ENCODE measurements around the gene TPO. TPM values are rescaled to one million over a fixed set of nuclear protein-coding genes. Genes with fewer than 3 reads are reported as not detected.

TPO gene
- total RNA-seq, 1 experiment from 2014 or later, result not detected

DNA sequence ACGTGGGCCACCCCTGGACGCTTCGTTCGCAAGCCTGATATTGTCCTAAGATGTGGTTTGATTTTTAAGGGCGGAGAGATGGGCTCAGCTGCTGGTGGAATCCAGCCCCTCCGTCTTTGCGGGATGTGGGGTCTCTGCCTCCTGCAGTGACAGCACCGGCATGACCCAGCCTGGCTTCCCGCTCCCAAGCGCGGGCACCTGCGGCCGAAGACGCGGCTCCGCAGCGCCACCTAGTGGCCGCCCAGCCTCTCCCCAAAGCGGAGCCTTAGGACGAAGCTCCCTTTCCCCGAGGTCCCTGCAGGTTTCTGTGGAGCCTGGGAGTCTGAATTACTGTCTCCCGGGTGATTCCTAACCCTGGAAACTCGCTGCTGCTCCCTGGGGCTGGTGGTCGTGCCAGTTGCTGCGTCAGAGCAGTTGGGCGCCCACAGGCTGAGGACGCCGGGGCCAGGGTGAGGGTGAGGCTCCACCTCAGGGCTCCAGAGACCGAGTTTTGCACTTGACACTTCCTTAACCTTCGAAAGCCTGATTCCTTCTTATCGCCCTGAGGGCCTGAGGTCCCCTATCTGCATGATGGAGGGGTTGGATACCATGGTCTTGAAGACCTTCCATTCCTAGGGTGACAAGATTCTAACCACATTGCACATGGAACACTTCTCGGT, 137.5 kb downstream of the TPO start (continued):
- TF ChIP-seq, protein P1, sequence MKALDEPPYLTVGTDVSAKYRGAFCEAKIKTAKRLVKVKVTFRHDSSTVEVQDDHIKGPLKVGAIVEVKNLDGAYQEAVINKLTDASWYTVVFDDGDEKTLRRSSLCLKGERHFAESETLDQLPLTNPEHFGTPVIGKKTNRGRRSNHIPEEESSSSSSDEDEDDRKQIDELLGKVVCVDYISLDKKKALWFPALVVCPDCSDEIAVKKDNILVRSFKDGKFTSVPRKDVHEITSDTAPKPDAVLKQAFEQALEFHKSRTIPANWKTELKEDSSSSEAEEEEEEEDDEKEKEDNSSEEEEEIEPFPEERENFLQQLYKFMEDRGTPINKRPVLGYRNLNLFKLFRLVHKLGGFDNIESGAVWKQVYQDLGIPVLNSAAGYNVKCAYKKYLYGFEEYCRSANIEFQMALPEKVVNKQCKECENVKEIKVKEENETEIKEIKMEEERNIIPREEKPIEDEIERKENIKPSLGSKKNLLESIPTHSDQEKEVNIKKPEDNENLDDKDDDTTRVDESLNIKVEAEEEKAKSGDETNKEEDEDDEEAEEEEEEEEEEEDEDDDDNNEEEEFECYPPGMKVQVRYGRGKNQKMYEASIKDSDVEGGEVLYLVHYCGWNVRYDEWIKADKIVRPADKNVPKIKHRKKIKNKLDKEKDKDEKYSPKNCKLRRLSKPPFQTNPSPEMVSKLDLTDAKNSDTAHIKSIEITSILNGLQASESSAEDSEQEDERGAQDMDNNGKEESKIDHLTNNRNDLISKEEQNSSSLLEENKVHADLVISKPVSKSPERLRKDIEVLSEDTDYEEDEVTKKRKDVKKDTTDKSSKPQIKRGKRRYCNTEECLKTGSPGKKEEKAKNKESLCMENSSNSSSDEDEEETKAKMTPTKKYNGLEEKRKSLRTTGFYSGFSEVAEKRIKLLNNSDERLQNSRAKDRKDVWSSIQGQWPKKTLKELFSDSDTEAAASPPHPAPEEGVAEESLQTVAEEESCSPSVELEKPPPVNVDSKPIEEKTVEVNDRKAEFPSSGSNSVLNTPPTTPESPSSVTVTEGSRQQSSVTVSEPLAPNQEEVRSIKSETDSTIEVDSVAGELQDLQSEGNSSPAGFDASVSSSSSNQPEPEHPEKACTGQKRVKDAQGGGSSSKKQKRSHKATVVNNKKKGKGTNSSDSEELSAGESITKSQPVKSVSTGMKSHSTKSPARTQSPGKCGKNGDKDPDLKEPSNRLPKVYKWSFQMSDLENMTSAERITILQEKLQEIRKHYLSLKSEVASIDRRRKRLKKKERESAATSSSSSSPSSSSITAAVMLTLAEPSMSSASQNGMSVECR (CRISPR knock-in tag; IDR thresholded peaks at IDR 0.05; ENCODE audit: borderline replicate concordance), result no peak
- TF ChIP-seq, protein P2, sequence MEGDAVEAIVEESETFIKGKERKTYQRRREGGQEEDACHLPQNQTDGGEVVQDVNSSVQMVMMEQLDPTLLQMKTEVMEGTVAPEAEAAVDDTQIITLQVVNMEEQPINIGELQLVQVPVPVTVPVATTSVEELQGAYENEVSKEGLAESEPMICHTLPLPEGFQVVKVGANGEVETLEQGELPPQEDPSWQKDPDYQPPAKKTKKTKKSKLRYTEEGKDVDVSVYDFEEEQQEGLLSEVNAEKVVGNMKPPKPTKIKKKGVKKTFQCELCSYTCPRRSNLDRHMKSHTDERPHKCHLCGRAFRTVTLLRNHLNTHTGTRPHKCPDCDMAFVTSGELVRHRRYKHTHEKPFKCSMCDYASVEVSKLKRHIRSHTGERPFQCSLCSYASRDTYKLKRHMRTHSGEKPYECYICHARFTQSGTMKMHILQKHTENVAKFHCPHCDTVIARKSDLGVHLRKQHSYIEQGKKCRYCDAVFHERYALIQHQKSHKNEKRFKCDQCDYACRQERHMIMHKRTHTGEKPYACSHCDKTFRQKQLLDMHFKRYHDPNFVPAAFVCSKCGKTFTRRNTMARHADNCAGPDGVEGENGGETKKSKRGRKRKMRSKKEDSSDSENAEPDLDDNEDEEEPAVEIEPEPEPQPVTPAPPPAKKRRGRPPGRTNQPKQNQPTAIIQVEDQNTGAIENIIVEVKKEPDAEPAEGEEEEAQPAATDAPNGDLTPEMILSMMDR (IDR thresholded peaks at IDR 0.05), result peak; percentile 98

DNA sequence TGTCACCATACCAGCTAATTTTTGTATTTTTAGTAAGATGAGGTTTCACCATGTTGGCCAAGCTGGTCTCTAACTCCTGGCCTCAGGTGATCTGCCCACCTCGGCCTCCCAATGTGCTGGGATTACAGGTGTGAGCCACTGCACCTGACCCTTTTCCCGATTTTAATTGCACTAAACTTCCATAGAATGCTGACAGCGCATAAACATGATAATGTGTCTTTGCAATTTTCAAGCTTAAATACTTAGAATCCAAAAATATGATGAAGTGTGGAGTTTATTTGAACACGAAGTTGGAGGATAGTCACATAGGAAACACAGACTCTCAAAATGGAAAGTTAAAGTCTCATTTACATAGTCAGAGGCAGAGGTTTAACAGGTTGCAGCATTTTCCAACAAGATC, 138.6 kb downstream of the TPO start:
- ATAC-seq, result no peak
- Mint-ChIP-seq H3K4me3 (no peak overlapping the region), H3K9me3 (no peaks in the 10 kb centered on the region), H3K27me3 (ENCODE audit: low read depth) (no peaks in the 10 kb centered on the region; the same call in none of the 2 replicates), H3K36me3 (no peaks in the 10 kb centered on the region), H3K27ac (no peak overlapping the region), H3K4me1 (0 out of 2 replicates have a peak, but pooled peaks cover 5% of the 10 kb centered on the region)
- ChIA-PET CTCF (interaction anchor here (1.2 to 3.5 kb wide), 14 partner anchors 30 to 647 kb away, joined by 3 to 18 read pairs (median 6); no protein-coding TSS in a partner anchor), POLR2A (interaction anchor here (0.6 kb wide), 1 partner anchor 314 kb away, joined by 3 read pairs; no protein-coding TSS in a partner anchor)
- TF ChIP-seq SP1 (CRISPR knock-in tag; conservative IDR thresholded peaks at IDR 0.05) (no peak), ZNF317 (CRISPR knock-in tag; IDR thresholded peaks at IDR 0.05; ENCODE audit: borderline replicate concordance, low read depth) (no peak), PRRX2 (CRISPR knock-in tag; IDR thresholded peaks at IDR 0.05) (no peak)
- TF ChIP-seq, protein P3, sequence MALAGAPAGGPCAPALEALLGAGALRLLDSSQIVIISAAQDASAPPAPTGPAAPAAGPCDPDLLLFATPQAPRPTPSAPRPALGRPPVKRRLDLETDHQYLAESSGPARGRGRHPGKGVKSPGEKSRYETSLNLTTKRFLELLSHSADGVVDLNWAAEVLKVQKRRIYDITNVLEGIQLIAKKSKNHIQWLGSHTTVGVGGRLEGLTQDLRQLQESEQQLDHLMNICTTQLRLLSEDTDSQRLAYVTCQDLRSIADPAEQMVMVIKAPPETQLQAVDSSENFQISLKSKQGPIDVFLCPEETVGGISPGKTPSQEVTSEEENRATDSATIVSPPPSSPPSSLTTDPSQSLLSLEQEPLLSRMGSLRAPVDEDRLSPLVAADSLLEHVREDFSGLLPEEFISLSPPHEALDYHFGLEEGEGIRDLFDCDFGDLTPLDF (CRISPR knock-in tag; IDR thresholded peaks at IDR 0.05), result no peak
- DNase-seq (ENCODE audit: low spot score), result no peak

DNA sequence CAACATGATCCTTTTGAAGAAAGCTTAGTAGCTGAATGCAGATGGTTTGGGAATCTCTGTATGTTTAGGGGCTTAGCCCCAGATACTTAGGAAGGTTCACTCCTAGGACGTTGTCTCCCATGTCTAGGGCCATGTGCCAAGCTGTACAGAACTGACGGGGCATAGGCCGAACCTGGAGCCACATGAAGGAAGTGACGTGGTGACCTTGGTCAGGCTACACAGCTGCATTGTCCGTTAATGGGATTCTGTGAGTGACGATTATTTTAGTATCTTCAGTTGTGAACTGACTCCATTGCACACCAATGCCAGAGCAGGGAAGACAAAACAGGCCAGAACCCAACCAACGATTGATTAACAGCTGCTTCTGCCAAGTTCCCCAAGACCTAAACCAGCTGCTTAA, 139.3 kb downstream of the TPO start:
- Mint-ChIP-seq H3K27ac (no peak overlapping the region), H3K9me3 (no peaks in the 10 kb centered on the region), H3K4me3 (no peak overlapping the region), H3K36me3 (no peaks in the 10 kb centered on the region), H3K4me1 (0 out of 2 replicates have a peak, but pooled peaks cover 5% of the 10 kb centered on the region), H3K27me3 (ENCODE audit: low read depth) (no peaks in the 10 kb centered on the region; the same call in none of the 2 replicates)
- DNase-seq (ENCODE audit: low spot score), result no peak
- no peak for ATAC-seq
- CTCF ChIA-PET, result interaction anchor here (1.4 to 2.8 kb wide), 5 partner anchors 73 to 265 kb away, joined by 4 to 15 read pairs (median 8); no protein-coding TSS in a partner anchor
- POLR2A ChIA-PET, result no interaction called here
- TF ChIP-seq, protein P4, sequence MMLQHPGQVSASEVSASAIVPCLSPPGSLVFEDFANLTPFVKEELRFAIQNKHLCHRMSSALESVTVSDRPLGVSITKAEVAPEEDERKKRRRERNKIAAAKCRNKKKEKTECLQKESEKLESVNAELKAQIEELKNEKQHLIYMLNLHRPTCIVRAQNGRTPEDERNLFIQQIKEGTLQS (CRISPR knock-in tag; conservative IDR thresholded peaks at IDR 0.05), result no peak
- TF ChIP-seq IRF2 (CRISPR knock-in tag; IDR thresholded peaks at IDR 0.05; ENCODE audit: borderline replicate concordance, low read depth) (no peak), RORB (CRISPR knock-in tag; IDR thresholded peaks at IDR 0.05) (no peak), ZNF138 (CRISPR knock-in tag; conservative IDR thresholded peaks at IDR 0.05) (no peak), TP53 (CRISPR knock-in tag; IDR thresholded peaks at IDR 0.05) (no peak), TEAD4 (CRISPR knock-in tag; IDR thresholded peaks at IDR 0.05) (no peak), HMGA2 (CRISPR knock-in tag; IDR thresholded peaks at IDR 0.05) (no peak), NFE2L1 (CRISPR knock-in tag; IDR thresholded peaks at IDR 0.05) (no peak)
- TF ChIP-seq, protein P5, sequence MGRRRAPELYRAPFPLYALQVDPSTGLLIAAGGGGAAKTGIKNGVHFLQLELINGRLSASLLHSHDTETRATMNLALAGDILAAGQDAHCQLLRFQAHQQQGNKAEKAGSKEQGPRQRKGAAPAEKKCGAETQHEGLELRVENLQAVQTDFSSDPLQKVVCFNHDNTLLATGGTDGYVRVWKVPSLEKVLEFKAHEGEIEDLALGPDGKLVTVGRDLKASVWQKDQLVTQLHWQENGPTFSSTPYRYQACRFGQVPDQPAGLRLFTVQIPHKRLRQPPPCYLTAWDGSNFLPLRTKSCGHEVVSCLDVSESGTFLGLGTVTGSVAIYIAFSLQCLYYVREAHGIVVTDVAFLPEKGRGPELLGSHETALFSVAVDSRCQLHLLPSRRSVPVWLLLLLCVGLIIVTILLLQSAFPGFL (CRISPR knock-in tag; IDR thresholded peaks at IDR 0.05; ENCODE audit: borderline replicate concordance), result no peak
- TF ChIP-seq, protein P6, sequence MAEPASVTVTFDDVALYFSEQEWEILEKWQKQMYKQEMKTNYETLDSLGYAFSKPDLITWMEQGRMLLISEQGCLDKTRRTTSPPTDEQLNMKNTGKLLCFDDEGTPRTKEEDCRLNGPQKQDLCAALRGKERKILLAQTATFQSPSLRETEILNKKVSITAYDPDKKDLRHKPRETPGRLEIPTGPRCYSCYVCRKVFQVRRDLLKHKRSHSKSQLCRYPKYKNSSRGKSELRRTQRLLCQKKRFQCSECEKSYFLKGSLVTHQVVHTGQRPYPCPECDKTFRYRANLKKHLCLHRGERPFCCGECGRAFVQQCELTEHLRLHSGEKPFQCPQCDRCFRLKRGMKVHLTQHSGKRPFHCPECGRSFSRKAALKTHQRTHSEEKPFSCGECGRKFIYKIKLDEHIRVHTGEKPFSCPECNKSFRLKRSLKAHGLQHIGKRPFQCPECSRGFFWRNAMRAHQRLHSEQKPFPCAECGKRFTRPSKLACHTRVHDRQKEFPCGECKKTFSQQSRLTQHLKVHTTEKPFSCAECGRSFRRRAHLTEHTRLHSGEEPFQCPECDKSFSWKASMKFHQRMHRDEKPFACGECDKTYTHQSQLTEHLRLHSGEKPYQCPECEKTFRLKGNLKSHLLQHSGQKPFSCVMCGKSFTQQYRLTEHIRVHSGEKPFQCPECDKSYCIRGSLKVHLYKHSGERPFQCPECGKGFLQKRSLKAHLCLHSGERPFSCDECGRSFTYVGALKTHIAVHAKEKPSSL (CRISPR knock-in tag; conservative IDR thresholded peaks at IDR 0.05), result no peak
- TF ChIP-seq, protein P7, sequence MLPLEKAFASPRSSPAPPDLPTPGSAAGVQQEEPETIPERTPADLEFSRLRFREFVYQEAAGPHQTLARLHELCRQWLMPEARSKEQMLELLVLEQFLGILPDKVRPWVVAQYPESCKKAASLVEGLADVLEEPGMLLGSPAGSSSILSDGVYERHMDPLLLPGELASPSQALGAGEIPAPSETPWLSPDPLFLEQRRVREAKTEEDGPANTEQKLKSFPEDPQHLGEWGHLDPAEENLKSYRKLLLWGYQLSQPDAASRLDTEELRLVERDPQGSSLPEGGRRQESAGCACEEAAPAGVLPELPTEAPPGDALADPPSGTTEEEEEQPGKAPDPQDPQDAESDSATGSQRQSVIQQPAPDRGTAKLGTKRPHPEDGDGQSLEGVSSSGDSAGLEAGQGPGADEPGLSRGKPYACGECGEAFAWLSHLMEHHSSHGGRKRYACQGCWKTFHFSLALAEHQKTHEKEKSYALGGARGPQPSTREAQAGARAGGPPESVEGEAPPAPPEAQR (CRISPR knock-in tag; IDR thresholded peaks at IDR 0.05), result no peak
- TF ChIP-seq, protein P8, sequence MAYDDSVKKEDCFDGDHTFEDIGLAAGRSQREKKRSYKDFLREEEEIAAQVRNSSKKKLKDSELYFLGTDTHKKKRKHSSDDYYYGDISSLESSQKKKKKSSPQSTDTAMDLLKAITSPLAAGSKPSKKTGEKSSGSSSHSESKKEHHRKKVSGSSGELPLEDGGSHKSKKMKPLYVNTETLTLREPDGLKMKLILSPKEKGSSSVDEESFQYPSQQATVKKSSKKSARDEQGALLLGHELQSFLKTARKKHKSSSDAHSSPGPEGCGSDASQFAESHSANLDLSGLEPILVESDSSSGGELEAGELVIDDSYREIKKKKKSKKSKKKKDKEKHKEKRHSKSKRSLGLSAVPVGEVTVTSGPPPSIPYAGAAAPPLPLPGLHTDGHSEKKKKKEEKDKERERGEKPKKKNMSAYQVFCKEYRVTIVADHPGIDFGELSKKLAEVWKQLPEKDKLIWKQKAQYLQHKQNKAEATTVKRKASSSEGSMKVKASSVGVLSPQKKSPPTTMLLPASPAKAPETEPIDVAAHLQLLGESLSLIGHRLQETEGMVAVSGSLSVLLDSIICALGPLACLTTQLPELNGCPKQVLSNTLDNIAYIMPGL (CRISPR knock-in tag; IDR thresholded peaks at IDR 0.05), result no peak
